GM03348 (cell line): Measurements from ENCODE around the gene SMARCA4.

Experiments
- DNase-seq: peaks from one replicate; pipeline ENCODE4 v3.0.0; 2012; ENCODE audit warnings: low spot score

Gene SMARCA4

DNA sequence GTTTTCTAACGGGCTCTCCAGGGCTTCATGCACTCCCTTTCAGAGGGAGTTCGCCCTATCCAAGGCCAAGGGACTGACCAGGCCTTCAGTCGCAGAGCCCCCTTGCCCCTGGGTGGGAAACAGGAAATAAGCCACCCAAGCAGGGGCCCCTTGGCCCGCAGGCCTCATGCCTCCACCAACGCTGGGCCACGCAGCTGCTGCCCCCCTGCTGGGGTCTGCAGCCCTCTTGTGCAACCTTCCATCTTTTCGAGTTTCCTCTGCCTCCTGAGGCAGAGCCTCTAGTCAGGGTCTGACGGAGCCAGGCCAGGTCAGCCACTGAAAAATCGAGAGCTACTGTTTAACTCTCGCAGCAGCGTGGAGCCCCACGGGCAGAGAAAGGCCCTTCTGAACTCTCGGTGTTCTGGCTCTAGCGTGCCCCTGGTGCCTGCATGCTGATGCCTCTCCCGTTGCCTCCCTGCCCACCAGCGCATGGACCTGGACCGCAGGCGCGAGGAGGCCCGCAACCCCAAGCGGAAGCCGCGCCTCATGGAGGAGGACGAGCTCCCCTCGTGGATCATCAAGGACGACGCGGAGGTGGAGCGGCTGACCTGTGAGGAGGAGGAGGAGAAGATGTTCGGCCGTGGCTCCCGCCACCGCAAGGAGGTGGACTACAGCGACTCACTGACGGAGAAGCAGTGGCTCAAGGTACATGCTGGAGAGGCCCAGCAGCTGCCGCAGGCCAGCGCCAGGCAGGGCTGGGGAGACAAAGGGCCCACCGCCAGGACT, 73.8 kb downstream of the SMARCA4 start:
- DNase-seq = no peak

DNA sequence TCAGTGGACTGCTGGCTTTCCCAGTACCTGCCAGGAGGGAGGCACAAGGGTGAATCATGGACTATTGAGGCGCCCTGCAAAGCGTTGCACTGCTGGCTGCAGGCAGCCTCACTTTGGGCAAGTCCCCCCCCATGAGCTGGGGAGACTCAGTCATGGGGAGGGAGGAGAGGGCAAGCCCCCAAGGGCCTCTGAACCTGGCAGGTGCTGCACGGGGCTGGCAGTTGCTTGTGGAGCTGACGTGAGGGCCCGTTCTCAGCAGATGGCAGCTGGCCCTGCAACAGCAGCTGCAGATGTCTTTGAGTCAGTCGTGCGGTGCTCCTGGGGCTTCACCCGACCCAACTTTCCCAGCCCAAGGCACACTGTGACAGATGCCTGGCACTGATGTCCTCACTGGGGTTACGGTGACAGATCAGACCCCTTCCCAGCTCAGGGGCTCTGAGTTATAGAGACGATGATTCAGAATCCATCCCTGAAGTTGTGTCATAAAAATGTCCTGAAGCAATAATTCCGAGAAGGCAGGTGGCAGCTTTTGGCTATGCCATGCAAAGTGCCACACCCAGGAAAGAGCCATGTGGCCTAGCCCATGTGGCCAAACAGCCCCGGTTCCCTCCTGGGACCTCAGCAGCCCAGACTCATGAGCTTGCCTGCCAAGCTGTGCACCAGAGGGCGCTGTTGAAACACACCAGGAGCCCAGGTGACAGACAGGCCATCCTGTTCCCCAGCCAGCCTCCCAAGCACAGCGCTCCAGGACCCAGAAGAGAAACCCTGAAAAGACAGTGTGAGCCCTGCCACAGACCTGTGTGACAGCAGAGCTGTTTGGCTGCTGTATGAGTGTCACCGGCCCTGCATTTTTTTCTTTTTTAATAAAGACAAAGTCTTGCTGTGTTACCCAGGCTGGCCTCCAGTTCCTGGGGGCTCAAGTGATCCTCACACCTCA, 74.9 kb downstream of the SMARCA4 start:
- DNase-seq = peak; percentile 95

DNA sequence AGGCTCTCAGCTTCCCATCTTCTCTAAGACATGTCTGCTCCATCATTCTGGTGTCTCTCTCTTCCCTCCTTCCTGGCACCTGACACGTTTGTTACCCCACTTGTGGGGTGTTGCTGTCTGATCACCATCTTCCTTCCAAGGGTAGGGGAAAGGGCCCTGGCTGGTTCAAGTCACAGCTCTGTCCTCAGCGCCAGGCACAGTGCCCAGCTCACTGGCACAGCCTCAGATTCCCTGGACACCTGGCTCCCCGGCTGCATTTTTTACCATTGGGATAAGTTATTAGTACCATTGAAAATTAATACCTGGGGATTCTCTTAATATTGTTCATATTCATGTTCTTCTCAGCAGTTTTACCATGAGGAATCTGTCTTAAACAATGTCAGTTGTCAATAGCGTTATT, 77.7 kb downstream of the SMARCA4 start:
- DNase-seq = no peak

DNA sequence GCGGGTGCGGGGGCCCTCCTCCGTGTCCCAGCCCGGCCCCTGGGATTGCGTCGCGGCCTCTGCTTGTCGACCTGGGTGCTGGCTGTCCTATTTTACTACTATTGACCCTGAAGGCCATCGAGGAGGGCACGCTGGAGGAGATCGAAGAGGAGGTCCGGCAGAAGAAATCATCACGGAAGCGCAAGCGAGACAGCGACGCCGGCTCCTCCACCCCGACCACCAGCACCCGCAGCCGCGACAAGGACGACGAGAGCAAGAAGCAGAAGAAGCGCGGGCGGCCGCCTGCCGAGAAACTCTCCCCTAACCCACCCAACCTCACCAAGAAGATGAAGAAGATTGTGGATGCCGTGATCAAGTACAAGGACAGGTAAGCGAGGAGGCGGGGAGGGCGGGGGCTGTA, 80.4 kb downstream of the SMARCA4 start:
- no peak for DNase-seq

DNA sequence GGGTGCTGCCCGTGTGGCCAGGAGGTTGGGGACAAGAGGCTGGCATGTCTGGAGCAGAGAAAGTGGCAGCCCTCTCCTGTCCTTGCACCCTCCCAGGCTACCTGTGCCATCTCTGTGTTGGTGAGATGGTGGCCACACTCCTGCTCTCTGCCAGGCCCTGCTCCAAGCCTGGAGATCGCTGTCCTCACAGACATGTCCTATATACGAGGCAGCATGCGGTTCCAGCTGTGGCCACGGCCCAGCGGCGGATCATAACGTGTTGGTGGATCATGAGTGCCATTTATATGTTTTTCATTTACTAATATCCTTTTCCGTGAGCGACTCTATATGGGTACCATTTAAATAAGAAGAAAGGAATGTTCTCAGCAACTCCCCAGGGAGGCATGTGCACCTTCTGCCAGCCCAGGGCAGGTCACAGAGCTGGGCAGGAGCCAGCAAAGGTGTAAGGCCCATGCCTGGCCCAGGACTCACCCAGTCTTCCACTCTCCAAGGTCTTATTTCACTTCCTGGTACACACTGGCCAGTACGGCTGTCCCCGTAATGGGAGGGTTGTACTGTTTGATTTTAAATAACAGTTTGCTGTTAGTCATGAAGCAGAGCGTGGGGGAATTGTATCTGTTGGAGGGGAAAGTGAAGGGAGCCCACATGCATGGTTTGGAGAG, 81.3 kb downstream of the SMARCA4 start:
- DNase-seq = no peak

DNA sequence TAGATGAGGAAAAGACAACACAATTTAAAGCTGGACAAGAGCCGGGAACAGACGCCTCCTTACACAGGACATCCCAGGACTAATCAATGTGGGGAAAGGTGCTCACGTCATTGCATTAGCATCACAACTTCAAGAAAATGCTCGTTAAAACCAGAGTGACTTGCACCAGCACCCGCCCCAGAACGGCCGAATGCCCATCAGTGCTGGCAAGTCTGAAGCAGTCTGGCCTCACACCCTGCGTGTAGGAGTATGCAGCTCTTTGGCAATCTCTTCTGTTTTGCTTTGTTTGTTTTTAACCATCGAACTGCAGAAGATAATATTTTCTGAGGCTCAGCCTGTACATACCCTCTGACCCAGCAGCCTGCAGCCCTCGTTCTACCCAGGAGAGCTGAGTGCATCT, 83.6 kb downstream of the SMARCA4 start:
- DNase-seq = no peak

DNA sequence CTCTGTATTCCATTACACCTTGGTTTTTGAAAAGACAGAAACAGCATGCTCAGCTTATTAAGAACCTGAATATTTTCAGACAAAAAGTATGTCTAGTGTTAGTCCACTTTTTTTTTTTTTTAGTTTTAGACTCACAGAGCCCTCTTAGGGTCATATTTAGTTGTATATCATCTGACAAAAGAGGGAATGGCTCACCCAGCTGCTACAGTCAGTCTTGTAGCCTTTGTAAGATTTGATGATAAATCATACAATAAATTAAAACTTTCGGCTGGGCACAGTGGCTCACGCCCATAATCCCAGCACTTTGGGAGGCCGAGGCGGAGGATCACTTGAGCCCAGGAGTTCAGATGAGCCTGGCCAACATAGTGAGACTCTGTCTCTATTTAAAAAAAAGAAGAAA, 84.7 kb downstream of the SMARCA4 start:
- DNase-seq = no peak

DNA sequence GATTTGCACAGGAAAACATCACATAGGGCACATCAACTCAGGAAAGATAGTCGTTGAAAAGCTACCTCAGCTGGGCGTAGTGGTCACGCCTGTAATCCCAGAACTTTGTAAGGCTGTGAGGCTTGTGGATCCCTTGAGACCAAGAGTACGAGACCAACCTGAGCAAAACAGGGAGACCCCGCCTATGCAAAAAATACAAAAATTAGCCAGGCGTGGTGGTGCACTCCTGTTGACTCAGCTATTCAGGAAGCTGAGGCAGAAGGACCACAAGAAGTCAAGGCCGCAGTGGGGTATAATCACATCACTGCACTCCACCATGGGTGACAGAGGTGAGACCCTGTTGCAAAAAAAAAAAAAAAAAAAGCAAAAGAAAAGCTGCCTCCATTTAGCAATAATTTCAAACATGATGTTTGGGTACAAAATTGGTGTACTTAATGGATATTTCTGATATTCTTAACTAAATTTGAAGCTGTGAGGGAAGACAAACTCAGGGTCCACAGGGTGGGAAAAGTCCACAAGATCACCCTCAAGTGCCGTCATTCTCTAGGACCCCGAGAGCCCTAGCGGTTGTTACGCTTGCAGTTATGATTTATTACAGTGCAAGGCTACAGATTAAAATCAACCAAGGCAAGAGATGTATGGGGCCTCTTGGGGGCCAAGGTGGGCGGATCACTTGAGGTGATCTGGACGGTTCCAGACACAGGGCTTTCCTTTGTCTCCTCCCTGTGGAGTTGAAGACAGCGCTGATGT, 86.0 kb downstream of the SMARCA4 start:
- no peak for DNase-seq

DNA sequence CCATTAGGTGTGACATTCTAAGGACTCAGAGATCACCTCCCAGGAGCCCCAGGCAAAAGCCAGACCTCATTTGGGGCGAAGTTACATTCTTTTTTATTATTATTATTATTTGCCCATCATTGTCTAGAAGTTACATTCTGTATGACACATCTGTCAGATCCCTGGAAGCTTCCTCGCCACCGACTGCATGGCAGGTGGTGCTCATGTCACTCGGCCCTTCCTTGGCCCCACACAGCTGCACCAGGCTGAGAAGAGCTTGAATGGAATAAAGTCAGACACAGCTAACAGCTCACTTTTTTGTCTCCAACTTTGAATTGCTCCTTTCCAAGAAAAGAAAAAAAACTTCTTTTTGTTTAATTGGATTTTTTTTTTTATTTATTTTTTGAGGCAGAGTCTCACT, 87.0 kb downstream of the SMARCA4 start:
- no peak for DNase-seq

DNA sequence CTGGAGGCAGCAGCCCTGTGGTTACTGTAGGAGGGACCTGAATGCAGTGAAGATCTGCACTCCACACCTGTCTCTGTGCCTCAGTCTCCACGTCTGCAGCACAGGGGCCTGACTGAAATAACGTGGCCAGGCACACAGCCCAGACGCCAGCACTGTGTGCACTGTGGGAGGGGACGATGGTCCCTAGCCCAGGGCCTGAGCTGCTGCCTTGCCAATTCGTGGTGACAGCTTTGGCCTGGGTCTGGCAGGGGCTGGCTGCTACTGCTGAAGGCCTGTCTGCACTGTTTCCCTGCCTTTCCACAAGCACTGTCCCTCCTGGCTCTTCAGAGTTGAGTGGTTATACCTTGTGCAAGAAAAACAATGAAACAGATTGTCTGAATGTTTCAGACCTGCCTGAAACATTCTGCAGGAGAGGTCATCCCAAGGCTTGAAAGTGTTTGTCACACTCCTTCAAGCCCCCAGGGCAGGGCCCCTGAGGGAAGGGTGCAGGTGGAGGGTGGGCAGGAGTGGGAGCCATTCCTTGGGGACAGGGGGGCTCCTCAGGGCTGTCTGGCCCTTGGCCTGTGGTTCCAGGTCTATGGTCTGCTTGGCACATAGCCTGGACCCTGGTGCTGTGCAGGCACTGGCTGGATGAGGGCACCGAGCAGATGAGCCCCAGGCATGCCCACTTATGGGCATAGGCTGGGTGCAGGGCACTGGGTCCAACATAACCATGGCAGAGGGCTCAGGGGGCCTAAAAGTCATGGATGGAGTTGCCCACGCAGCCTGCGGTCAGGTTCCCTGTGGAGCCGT, 89.7 kb downstream of the SMARCA4 start:
- DNase-seq = no peak

DNA sequence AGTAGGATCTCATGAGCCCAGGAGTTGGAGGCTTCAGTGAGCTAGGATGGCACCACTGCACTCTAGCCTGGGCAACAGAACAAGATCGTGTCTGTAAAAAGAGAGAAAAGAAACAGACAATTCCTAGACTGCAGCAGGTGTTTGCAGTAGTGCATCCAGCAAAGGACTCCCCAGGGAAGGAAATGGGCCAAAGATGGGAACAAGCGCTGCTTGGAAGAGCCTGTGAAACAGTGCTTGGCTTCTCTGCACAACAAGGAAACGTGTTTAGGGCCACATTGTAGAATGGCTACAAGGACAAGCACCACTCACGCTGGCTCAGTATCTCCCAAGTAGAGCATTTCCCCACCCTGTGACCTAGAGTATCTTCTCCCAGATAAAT, 93.0 kb downstream of the SMARCA4 start:
- no peak for DNase-seq

DNA sequence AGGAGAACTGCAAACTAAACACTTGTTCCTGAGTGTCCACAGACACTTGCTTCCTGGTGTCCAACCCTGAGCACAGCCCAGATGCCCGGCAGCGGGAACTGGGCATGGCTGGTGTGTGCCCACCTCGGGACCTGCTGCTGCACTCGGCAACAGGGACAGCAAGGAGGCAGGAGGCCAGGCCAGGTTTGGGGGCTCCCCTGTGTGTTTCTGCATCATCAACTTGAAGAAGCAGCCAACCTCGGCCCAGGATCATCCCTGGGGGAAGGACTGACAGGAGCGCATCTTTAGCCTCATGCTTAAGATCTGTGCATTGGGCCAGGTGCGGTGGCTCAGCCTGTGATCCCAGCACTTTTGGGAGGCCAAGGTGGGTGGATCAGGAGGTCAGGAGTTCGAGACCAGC, 93.4 kb downstream of the SMARCA4 start:
- DNase-seq = no peak

DNA sequence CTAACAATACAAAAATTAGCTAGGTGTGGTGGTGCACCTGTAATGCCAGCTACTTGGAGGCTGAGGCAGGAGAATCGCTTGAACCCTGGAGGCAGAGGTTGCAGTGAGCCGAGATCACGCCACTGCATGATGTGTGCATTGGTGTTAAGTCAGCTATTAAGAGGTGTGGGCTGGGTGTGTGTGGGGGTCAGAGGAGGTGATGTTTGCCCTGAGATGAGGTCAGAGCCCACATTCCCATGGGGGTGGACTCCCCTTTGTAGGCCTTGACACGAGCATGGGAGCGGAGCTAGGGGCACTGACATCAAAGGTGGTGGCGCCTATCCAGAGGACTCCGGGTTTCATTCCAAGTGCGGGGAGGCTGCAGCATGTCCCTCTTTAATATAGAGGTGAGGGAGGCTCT, 93.8 kb downstream of the SMARCA4 start:
- DNase-seq = no peak

DNA sequence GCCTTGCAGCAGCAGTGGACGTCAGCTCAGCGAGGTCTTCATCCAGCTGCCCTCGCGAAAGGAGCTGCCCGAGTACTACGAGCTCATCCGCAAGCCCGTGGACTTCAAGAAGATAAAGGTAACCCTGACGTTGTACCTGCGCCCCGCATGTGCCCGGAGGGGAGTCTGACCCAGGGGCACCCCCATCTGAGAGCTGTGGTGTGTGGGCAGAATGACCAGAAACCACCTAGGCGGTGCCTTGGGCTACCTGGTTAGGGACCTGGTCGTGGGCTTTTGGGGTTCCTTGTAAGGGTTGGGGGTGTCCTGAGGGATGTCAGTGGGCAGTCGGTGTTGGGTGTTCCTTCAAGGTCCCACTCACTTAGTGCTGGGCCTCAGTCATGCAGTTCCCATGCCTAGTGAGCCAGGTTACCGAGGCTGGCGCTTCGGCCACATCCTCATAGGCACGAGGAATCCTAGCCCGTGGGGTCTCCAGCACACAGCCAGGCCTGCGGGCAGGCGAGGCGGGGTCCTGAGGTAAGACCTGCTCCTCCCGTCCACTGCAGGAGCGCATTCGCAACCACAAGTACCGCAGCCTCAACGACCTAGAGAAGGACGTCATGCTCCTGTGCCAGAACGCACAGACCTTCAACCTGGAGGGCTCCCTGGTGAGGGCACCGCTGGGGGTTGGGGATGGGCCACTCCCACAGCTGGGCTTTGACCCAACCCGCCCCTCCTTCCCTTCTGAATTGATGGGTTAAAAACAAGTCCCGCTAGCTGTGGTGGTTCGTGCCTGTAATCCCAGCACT, 97.6 kb downstream of the SMARCA4 start:
- no peak for DNase-seq

DNA sequence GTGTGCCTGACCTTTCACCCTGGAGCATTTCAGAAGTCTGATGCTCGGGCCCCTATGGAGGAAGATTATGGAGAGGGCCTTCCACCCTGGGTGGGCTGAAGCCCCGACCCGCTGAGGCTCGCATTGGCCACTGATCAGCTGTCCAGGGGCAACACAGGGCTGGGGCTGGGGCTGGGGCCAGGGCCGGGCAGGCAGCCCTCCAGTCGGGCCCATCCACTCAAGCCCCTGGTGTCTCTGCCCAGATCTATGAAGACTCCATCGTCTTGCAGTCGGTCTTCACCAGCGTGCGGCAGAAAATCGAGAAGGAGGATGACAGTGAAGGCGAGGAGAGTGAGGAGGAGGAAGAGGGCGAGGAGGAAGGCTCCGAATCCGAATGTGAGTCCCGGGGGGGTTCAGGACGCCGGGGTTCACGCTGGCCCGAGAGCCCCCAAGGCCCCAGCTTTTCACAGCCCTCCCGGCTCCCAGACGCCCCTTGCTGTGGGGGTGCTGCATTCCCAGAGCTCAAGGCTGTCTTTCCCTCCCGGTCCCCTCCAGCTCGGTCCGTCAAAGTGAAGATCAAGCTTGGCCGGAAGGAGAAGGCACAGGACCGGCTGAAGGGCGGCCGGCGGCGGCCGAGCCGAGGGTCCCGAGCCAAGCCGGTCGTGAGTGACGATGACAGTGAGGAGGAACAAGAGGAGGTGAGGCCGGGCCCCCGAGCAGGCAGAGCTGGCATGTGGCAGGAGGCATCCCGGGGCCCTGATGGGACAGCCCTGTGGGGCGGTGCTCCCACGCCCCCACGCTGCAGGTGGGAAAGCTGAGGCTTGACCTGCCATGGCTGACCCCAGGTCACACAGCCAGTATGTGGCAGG, 98.9 kb downstream of the SMARCA4 start:
- no peak for DNase-seq

DNA sequence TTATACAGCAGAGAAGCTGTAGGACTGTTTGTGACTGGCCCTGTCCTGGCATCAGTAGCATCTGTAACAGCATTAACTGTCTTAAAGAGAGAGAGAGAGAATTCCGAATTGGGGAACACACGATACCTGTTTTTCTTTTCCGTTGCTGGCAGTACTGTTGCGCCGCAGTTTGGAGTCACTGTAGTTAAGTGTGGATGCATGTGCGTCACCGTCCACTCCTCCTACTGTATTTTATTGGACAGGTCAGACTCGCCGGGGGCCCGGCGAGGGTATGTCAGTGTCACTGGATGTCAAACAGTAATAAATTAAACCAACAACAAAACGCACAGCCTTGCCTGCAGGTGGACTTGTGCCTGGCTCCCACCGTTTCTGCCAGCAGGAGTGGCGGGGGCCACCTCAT, 101.1 kb downstream of the SMARCA4 start:
- DNase-seq = no peak

DNA sequence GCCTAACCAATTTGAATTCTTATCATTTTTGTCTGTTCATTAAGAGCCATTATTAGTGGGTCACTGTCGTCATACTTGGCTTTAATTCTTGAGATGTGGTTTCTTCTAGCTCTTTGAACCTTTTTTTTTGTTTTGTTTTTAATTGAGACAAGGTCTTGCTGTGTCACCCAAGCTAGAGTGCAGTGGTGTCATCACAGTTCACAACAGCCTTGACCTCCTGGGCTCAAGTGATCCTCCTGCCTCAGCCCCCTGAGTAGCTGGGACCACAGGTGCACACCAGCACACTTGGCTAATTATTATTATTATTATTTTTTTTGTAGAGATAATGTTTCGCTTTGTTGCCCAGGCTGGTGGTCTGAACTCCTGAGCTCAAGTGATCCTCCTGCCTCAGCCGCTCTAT, 102.6 kb downstream of the SMARCA4 start:
- no peak for DNase-seq

DNA sequence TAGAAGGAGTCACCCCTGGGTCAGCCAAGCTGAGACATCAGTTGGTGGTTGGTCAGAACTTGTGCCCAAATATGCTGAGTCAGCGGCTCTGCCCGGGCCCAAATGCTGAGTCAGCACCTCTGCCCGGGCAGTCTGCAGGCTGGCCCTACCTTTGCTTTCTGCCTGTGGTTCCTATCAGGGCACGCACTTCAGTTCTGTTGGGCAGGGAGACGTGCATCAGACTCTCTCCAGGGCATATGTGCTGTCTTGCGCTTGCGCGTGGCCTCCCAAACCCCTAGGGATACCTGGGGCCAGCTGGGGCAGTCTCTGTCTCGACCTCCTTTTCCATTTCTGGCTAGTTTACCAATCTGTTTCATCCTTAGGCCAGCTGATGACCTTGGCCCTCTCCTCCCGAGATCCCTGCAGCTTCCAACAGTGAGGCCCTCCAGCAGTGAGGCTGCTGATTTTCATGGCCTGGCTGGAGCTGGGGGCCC, 104.0 kb downstream of the SMARCA4 start:
- peak; percentile 35 for DNase-seq

DNA sequence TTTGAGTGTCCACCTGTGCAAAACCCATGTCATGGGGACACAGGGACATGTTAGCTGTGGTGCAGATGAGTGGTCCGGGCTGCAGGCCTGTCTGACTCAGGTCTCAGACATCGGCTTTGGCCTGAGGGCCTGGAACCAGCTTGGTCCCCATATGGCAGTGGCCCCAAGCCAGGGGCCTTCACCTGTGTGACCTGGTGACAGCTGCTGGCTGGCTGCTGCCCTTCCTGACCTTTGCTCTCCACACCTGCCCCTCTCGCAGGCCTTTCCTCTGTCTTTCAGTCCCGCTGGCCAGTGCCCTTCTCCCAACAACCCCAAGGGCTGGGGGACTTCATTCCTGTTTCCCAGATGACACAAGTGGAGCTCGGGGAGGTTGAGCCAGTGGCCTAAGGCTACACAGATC, 105.5 kb downstream of the SMARCA4 start:
- no peak for DNase-seq
